ENCODE measurements around the gene SMYD3.

DNA sequence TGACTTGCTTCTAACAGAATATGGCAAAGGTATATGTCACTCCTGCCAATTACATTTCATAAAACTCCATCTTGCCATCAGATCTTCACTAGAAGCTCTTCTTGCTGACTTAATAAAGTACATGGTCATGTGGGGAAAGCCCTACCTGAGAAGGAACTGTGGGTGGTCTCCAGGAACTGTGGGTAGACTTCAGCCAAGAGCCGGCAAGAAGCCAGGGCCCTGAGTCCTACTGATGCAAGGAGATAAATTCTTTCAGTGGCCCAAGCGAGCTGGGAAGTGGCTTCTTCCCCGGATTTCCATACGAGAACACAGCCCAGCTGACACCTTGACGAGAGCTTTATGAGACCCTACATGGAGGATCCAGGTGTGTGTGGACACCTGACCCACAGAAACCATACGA lies 228.7 kb downstream of the SMYD3 start:
- TF ChIP-seq, protein P1, sequence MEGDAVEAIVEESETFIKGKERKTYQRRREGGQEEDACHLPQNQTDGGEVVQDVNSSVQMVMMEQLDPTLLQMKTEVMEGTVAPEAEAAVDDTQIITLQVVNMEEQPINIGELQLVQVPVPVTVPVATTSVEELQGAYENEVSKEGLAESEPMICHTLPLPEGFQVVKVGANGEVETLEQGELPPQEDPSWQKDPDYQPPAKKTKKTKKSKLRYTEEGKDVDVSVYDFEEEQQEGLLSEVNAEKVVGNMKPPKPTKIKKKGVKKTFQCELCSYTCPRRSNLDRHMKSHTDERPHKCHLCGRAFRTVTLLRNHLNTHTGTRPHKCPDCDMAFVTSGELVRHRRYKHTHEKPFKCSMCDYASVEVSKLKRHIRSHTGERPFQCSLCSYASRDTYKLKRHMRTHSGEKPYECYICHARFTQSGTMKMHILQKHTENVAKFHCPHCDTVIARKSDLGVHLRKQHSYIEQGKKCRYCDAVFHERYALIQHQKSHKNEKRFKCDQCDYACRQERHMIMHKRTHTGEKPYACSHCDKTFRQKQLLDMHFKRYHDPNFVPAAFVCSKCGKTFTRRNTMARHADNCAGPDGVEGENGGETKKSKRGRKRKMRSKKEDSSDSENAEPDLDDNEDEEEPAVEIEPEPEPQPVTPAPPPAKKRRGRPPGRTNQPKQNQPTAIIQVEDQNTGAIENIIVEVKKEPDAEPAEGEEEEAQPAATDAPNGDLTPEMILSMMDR (conservative IDR thresholded peaks at IDR 0.05) = no peak
- TF ChIP-seq EZH2 (IDR thresholded peaks at IDR 0.05; ENCODE audit: low read depth) = no peak
